IPS-NIHi7 (cell line): ENCODE data around the gene SAV1.
"Not testable (repeated sequence)": the region's sequence is repeated elsewhere in the genome, so short reads cannot be mapped to it uniquely, and the experiment has no call there.

Experiments
- DNase-seq: peaks from one replicate; pipeline ENCODE4 v3.0.0; 2012; ENCODE audit warnings: mixed read lengths; ENCODE audit errors: extremely low spot score

SAV1 gene

DNA sequence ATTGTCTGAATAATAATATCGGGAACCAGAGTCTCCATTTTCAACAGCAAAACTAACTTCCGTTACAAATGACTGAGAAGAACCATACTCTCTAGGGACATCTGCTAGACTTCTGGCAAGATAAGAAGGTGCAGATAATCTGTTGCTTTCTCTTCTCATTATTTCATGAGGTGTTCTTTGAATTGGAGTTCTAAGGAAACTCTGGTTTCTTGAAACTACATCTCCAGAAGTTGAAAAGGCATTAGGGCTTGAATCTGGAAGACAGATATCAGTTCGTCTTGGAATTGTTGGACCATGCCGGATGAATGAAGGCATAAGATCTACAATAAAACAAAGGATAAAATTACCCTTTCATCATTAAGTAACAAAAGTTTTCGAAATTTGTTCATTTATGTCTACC is 2.8 kb downstream of the SAV1 start:
- DNase-seq = not testable (repeated sequence)

DNA sequence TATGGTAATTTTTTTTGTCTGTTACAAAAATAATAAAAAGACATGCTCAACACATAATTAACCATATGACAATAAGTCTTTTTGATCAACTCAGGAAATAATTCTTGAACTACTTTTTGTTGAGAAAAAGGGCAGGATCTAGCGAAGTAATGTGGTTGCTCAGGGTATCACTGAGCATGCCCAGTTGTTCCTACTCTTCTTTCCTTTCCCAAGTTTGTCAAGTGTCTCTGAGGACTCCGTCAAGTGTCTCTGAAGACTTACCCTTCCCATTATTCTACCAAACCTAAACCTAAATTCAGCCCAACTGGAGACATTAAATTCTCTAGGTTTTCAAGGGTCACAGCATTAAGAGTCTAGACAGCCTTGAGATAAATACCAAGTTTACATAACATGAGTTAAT is 3.5 kb downstream of the SAV1 start:
- not testable (repeated sequence) for DNase-seq

DNA sequence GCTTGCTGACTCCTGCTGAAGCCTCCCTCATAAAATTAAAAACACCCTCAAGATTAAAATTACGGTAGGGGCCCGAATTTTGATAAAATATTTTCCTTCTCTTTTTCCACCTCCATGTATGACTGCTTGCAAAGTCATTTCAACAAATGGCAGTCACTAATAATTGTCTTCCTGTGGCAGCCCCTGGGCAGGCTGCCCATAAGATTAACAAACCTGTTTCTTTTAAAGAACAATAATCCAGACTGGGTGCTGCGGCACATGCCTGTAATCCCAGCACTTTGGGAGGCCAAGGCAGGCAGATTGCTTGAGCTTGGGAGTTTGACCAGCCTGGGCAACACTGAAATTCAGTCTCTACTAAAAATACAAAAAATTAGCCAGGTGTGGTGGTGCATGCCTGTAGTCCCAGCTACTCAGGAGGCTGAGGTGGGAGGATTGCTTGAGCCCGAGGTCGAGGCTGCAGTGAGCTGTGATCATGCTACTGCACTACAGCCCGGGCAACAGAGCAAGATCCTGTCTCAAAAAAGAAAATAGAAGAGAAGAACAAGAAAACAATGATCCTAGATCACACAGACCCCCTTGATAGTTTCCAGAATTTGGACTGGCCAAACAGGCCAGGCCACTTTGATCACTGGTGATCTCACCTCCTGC is 8.7 kb downstream of the SAV1 start:
- no peak for DNase-seq

DNA sequence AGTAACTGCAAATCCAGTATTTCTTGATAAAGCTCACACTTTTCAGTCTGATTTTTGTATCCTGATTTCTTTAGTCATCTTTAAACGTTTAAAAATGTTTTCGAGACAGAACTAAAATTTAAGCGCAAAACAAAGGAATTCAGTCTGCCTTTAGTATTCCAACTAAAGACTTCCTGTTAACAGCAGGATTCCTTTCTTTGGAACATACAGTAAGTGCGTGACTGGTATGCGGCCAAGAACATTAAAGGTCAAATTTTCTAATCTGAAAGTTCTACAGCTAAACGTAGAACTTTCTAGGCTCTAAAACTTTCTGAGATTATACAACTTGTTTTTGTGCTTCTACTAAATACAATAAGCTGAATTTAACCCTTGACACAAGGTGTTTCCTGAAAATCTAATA is 9.9 kb downstream of the SAV1 start:
- DNase-seq = peak; percentile 18

DNA sequence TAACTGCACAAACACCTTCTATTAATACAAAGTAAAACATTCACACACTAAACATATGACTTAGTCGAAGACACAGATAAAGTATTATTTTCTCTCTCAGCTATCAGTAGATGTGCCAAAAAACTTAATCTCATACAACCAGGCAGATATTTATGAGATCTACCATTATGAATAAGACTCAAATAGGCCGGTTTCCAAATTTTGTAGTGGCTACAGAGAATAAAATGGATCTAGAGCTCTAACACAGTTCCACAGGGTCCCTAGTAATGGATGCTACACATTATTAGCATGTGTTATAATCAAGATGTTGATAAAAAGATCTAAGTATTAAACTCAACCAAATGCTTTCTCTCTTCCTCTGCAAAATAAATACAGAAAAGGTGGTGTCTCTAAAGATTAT is 10.4 kb downstream of the SAV1 start:
- no peak for DNase-seq

DNA sequence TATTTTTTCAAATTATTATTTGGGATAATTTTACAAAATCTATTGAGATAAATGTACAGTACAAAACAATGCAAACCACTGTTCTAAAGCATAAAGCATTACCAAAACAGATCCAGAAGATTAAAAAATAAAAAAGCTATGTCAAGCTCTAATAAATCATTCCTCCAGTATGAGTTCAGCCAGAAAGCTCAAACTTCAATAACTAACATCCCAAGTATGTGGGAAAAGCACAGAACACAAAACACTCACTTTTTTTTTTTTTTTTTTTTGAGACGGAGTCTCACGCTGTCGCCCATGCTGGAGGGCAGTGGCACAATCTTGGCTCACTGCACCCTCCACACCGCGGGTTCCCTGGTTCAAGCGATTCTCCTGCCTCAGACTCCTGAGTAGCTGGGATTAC is 11.3 kb downstream of the SAV1 start:
- DNase-seq = no peak

DNA sequence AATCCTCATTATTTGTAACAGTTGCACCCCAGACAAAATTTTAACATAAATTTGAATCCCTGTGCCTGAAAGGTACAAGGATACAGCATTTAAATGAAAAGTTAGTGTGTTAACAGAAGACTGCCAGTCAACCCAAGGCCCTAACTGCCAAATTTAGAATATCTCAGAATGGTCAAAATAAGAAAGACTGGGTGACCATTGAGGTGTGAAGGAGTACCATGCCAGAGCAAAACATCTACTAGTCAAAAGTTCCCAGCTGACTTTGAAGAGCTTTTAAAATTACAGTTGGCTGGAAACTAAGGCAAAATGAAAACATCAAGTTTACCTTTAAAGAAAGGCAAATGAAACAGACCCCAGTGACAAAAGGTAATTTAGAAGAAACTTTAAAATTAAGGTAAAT is 18.4 kb downstream of the SAV1 start:
- DNase-seq = no peak

DNA sequence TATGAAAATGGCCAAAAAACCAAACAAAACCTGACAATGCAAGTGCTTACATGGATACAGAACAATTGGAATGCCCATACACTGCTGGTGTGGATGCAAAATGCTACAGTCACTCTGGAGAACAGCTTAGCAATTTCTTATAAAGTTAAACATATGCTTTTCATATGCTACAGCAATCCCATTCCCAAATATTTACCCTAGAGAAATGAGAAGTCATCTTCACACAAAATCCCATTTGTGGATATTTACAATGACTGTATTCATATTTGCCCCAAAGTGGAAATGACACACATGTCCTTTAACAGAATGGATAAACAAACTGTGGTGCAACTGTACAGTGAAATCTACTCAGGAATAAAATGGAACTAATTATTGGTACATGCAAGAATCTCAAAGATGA is 20.4 kb downstream of the SAV1 start:
- no peak for DNase-seq

DNA sequence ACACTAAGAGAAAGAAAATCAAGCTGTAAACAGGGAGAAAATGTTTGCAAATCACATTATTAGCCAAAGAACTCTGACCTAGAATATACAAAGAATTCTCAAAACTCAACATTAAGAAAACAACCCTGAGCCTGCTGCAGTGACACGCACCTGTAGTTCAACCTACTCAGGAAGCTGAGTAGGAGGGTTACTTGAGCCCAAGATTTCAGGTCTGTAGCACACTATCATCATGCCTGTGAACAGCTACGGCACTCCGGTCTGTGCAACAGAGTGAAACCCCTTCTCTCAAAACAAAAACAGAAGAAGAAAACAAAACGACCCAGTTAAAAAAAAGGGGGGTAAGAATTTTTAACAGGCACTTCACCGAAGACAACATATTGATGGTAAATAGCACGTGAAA is 20.8 kb downstream of the SAV1 start:
- no peak for DNase-seq

DNA sequence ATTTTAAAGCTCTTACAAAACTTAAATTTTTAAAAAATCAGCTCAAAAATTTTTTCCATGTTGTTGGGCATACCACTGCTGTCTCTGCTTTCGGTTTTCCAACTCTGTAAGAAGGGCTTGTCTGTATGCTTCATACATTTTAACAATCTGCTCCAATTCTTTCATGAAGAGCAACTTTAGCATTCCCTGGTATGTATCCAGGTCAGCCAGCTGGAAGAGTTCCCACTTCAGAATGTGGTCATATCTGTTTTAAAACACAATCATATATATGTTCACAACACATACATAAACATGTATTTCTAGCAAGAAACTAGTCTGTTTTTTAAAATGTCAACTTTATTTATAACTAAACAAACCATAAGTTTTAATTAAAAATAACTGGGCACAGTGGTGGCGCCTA is 33.0 kb downstream of the SAV1 start:
- no peak for DNase-seq

DNA sequence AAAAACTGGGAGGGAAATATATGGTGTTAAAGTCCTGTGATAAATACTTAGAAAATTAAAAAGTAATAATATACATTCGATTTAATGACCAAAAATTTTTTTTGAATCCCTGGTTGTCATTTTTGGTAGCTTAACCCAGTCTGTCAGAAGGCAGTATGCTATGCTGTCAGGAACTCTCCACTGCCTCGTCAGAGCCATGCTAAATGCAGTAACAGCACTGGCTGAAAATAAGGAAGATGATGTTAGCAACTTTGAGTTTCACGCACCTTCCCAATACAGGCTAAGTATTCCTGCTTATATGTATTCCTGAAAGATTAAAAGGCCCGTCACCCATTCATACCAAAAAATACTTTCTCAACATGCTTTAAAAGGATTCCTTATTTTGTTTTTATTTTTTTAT is 34.2 kb downstream of the SAV1 start:
- no peak for DNase-seq

DNA sequence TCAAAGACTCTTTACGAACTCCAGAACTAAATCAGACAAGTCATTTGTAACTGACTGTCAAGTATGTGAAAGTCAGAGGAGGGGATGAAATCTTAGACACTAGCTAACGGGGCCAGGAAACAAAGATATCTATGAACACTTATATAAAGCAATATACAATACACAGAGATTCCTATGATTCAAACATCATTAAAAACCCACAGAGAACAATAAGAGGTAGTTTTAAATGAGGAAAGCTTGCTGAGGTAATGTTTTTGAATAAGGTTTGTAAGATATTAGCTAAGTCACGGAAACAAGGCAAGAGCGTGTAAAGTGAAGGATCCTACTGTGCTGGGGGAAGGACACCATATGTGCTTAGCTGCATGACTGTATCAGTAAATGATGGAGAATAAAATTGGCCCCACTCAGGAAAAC is 36.7 kb downstream of the SAV1 start:
- DNase-seq = no peak

DNA sequence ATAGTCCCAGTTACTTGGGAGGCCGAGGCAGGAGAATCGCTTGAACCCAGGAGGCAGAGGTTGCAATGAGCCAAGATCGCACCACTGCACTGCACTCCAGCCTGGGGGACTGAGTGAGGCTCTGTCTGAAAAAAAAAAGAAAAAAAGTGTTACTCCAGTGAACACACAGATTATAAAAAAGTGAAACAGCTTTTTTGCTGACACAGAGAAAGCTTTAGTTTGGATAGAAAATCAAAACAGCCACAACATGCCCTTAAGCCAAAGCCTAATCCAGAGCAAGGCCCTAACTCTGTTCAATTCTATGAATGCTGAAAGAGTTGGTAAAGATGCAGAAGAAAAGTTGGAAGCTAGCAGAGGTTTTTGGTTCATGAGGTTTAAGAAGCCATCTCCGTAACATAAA is 43.2 kb downstream of the SAV1 start:
- DNase-seq = not testable (repeated sequence)

DNA sequence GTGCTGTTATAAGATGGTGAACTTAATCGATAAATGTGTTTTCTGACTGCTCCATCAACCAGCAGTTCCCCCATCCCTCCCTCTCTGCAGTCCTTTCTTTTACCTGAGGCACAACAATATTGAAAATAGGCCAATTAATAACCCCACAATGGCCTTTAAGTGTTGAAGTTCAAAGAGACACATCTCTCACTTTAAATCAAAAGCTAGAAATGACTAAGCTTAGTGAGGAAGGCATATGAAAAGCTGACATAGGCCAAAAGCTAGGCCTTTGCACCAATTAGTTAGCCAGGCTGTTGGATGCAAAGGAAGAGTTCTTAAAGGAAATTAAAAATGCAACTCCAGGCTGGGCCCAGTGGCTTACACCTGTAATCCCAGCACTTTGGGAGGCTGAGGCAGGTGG is 43.7 kb downstream of the SAV1 start:
- DNase-seq = no peak

DNA sequence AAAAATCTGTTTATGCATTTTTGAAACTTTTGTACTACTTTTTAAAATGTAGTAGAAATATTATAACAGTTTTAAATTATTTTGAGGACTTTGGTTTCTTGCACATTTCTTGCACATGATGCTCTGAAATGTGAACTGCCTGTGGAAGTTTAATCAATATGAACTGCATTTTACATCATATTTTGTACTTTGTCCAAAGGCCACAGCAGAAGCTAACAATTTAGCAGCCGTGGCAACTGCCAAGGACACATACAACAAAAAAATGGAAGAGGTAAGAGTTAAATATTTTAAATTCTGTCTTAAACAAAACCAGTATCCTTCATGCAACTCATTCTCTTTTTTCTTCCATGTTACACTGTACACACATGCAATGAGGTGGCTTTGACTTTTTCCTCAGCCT is 45.1 kb downstream of the SAV1 start:
- DNase-seq = no peak

DNA sequence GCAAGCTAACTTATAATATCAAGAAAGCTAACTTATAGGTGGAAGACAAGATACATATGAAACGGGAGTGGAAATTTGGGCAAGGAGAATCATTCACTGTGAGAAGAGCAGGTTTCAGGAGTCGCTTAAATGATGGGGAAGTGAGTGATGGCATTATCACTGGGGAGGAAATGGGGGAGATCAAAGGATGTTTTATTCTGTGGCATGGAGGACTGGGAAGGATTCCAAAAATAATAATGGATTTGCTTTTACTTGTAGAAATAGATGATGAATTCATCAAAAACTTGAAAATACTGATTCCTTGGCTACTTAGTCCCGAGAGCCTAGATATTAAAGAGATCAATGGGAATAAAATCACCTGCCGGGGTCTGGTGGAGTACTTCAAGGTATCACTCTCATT is 47.8 kb downstream of the SAV1 start:
- DNase-seq = no peak

DNA sequence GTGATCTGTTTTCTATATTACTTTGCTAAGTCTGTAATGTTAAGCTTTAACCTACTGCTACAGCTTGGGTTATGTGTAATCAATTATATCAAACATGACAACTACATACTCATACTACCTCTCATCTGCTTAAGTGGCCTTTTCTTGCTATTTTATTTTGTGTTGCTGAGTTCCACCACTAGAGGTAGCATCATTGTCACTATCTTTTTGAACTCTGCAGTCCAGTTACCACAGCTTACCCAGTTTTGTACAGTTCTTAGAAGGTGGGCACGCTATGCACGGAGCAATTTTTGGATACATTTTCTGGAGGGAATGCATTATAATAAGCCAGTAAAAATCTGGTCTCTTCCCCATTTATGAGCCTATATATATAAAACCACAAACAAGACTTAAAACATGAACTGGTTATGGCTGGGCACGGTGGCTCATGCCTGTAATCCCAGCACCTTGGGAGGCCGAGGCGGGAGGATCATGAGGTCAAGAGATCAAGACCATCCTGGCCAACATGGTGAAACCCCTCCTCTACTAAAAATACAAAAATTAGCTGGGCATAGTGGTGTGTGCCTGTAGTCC is 48.5 kb downstream of the SAV1 start:
- DNase-seq = peak; percentile 34

DNA sequence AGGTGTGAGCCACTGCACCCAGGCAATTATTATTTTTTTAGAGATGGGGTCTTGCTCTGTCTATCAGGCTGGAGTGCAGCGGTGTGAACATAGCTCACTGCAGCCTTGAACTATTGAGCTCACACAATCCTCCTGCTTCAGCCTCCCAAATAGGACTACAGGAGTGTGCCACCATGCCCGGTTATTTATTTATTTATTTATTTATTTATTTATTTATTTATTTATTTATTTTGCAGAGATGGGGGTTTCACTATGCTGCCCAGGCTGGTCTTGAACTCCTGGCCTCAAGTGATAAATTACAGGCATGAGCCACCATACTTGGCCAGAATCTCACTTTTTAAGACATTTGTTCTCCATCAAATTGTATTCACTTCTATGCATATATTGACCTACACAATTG is 51.8 kb downstream of the SAV1 start:
- no peak for DNase-seq

DNA sequence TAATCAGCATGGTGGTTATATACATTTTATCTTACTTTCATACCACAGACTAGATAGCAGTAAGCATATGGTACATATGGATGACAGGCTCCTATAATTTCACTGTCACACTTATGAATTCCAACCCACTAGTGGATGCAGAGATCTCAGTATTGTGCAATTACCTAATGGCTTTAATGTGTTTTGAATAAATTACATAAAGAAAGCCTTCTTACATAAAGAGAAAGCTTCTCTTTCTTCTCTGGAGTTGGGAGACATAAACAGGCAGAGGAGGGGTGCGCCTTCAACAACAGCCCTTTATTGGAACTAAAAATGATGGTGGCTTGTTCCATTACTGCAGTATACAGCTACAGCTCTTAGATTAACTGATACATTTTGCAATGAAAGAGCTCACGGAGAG is 52.6 kb downstream of the SAV1 start:
- DNase-seq = no peak

DNA sequence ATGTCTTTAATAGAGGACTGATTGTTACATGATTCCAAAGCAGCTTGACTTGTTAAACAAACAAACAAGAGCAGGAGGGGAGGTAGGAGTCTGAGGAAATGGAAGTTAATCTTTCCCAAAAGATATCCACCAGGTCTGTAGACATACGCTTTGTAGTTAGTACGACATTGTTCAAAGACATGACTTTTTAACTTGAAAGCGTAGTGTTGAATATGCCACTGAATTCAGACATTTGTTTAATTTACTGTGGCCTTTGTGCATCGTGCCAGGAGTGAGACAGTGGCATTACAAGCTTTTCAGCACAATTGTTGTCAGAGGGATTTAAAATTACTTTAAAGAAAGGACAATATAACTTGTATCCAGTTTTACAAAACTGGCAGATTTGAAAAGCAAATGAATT is 53.0 kb downstream of the SAV1 start:
- no peak for DNase-seq

DNA sequence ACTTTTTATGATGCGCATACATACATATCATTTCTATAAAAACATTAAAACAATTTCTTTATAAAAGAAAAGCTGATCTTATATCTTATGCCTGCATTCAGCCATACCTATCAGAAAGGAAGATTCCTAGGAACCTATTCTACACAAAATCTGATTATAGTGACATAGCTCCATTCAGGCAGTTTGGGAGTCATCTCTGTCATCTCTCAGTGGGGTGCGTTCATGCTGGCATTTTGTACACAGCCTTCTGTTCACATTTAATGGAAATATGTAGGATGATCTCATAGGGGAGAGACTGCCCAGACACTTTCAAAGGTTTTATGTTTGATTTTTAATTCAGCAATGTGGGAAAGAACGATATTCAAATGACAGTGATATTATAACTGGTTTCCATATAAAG is 55.3 kb downstream of the SAV1 start:
- no peak for DNase-seq

DNA sequence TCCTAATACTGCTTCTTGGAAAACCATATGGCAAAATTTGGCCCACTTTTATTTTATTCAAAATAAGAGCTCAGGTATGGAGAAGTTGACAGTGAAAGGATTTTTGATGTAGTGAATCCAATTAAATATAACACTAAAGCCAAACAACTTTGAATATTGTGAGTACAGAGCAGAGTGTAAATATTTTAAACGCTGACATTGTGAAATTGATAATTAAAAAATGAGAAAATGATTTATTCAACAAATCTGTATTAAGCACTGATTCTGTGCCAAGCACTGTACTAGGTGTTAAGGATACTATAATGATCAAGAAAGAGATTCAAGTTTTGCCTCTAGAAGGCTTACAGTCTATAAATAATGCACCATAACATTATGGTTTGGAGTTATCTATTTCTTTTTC is 57.6 kb downstream of the SAV1 start:
- DNase-seq = no peak

DNA sequence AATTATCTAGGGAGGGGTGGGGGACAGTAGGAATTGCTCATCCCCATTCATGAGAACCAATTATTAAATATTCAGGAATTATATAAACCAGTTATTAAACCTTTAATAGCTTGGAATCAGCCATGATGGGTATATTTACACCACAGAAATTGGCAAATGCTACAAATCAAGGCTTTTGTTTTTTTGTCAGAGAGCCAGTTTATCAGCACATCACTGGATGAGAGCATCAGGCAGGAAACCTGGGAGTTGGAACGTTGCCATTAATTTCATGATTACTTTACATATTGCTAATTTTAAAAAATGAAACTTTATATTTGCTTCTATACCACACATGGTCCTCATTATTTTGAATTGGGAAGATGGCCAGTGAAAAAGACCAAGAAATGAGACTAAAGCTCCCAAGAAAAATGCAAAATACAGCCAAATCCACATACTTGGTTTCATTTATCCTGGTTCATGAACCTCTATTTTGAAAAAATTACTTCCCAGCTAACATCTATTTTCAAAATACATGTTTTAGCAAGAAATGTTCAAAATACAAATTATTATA is 59.7 kb downstream of the SAV1 start:
- DNase-seq = no peak

DNA sequence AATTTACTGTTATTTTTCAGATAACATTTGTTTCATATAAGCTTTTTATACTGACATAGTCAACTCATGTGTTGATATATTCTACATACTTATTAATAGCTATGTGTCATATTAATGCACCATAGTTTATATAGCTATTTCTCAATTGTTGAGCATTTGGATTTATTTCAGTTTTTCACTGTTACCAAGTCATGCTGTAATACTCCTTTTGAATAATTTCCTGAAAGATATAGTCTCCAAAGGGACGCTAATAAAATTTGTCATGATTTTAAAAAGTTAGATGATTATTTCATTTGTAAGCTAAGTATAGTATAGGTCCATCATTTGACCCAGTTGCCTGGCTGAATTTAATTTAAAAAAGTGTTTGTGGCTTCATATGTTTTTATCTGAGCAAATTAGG is 60.3 kb downstream of the SAV1 start:
- DNase-seq = no peak
